ENCODE results near the gene TMEM139.
A peak's percentile ranks its signal among the peaks of the same experiment; 100 is the strongest.
"Not testable (repeated sequence)": the region's sequence is repeated elsewhere in the genome, so short reads cannot be mapped to it uniquely, and the experiment has no call there.

The TMEM139 gene

DNA sequence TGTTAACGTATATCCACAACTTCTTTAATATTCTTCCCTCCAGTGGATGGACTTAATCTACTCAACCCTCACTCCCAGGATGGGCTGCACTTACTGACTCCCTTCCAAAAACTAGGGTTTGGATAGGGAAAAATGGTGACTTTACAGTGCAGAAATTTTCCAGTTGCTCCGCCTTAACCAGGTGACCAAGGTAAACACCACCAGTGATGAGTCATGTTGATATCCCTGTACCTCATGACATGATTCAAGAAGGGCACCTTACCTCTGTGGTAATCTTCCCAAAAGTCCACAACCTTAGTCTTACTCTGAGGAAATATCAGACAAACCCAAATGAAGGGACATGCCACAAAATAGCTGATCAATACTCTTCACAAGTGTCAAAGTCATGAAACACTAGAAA is 25.0 kb upstream of the TMEM139 start:
- DNase-seq = no peak

DNA sequence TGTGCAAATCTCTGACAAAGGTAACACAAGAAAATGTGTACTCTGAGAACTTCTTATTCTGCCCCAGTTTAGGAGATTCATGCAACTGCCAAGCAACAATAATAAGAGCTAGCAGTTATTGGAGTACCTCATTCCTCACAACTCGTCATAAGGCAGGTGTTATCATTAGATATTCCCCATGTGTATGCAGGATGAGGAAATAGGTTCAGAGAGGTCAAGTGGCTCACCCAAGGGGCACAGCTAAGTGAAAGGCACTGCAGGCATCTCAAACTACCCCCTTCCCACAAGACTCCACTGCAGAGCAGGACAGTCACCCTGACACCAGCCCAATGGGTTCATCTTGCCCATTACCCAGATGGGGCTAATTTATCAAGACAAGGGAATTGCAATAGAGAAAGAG is 22.9 kb upstream of the TMEM139 start:
- DNase-seq = no peak

- peak; percentile 83 for DNase-seq
These were observed 21.2 kb upstream of the TMEM139 start, which contains the start of gene GSTK1 for GRCh38 chr7:143263266-143264195. GSTK1 (plus strand) TSS chr7:143263441; CDS start chr7:143263514, 73 bp downstream.

GRCh38 chr7:143264196-143264568 is 20.6 kb upstream of the TMEM139 start:
- not testable (repeated sequence) for DNase-seq

DNA sequence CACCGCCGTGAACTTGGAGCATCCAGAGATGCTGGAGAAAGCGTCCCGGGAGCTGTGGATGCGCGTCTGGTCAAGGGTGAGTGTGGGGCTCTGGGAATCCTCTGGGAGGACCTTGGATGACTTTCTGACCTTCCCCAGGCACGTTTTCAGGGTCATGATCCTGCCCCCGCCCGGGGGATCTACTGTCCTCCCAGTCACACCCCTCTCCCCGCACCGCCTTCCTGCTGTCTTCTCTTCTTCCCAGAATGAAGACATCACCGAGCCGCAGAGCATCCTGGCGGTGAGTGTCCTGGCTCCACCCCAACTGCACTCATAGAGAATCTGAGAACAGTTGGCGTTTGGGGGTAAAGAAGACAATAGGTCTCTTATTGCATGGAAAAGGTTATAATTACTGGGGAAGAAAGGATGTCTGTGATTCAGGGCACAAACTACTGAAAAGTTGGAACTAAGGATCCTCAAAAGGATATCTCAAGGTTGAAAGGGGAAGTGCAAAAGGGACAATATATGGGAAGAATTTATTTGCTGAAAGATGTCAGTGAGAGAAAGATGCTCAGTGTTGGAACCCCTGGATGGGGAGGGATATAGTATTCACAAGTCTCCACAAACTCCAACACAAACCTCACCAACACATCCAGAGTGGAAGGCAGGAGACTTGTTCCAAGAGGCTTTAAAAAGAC is 19.6 kb upstream of the TMEM139 start:
- DNase-seq = no peak

DNA sequence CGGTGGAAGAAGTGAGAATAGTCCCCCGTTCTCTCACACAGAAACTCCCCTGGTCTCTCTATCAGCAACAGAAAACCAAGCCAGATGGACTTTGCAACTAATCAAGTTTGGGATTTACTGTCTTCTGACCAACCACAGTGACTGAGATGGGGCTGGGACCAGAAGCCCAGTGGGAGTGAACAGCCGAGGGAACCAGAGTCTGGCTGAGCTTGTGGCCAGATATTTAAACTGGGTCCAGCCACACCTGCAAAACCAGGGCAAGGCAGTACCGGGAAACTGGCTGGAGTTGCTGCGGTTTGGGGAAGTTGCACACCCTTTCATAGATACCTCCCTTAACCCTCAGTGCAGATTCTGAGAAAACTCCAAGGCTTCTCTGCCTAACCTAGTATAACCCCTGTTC is 15.5 kb upstream of the TMEM139 start:
- no peak for DNase-seq

GRCh38 chr7:143271240-143271639 is 13.5 kb upstream of the TMEM139 start:
- no peak for DNase-seq

DNA sequence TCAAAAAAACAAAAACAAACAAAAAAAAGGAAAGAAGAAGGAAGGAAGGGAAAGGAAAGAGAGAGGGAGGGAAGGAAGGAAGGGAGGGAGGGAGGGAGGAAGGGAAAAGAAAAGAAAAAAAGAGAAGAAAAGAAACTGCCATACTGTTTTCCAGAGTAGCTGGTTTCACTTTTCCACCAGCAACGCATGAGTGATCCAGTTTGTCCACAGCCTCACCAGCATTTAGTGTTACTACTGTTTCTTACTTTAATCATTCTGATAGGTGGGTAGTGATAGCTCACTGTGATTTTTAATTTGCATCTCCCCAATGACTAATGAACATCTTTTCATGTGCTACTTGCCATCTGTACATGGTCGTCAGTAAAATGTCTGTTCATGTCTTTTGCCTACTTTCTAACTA is 11.9 kb upstream of the TMEM139 start:
- DNase-seq = no peak

- DNase-seq = no peak
These were observed 5.3 kb upstream of the TMEM139 start for GRCh38 chr7:143279186-143280098.

- DNase-seq = no peak
These were observed 4.6 kb upstream of the TMEM139 start for GRCh38 chr7:143280160-143280559.

GRCh38 chr7:143280566-143280965 is 4.2 kb upstream of the TMEM139 start:
- no peak for DNase-seq

DNA sequence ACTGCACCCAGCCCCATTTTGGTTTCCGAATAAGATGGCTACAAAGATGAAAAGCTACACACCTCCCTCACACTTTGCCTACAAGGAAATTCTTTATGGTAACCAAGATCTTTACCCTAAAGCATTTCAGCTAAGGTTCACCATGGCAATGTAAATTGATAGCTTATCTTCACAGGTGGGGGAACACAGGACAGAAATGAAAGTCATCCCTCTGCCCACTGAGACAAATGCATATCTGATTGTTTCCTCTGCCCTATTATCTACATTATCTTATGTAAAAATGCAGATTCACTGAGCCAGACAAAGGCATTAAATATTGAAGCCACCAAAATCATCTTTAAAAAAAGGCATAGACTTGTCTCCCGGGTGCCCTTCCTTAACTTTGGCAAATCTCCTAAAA is 3.2 kb upstream of the TMEM139 start:
- no peak for DNase-seq

GRCh38 chr7:143282124-143282523 is 2.6 kb upstream of the TMEM139 start:
- no peak for DNase-seq

GRCh38 chr7:143283381-143283780 is 1.4 kb upstream of the TMEM139 start:
- no peak for DNase-seq

GRCh38 chr7:143285470-143285778 is 666 bp downstream of the TMEM139 start:
- DNase-seq = no peak

DNA sequence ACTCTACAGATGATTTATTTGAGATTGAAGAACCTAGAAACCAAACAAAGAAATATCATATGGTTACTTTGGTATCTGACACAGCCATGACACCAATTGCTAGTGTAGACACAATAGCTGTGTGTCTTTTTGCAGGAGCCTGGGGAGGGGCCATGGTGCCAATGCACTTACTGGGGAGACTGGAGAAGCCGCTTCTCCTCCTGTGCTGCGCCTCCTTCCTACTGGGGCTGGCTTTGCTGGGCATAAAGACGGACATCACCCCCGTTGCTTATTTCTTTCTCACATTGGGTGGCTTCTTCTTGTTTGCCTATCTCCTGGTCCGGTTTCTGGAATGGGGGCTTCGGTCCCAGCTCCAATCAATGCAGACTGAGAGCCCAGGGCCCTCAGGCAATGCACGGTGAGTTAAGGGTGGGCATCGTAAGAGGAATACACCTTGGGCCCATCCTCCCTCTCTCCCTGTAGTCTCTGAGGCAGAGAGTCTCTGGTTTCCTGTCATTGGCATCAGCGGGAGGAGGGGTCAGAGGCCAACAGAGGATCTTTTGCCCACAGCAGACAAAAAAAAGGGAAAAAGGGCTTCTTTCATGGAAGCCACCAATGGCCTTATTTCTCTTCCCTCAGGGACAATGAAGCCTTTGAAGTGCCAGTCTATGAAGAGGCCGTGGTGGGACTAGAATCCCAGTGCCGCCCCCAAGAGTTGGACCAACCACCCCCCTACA is 1.2 kb downstream of the TMEM139 start:
- no peak for DNase-seq

DNA sequence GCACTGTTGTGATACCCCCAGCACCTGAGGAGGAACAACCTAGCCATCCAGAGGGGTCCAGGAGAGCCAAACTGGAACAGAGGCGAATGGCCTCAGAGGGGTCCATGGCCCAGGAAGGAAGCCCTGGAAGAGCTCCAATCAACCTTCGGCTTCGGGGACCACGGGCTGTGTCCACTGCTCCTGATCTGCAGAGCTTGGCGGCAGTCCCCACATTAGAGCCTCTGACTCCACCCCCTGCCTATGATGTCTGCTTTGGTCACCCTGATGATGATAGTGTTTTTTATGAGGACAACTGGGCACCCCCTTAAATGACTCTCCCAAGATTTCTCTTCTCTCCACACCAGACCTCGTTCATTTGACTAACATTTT is 1.7 kb downstream of the TMEM139 start:
- no peak for DNase-seq

DNA sequence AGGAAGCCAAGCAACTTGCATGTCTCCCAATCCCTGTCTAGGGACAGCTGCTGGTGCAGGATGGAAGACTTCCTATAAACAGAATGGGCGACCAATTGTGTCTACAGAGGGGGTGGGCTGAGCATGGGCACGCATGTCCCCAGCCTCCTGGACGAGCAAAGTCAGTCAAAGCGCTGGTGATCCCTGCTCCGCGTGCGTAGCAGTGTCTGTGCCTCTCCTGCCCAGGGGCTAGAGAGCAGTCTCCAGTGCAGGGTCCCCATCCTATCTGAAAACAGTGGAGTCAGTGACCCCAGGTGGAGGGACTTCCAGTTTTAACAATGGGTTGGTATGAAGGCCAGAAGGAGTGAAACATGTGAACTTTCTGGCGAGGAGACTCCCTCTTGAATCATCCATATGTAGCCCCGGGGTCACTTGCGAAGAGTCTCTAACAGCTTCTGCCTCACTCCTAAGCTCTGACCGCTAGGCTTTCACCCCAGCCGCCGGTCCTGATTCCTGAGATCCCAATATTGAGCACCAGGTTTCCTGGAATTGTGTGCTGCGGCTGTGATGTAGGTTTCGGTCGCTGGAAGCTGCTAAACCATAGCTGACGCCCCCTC is 2.7 kb downstream of the TMEM139 start:
- DNase-seq = no peak

GRCh38 chr7:143287935-143288826 is 3.4 kb downstream of the TMEM139 start, which contains the start of gene CASP2:
CASP2 (plus strand) TSS chr7:143288351; CDS start chr7:143288456, 105 bp downstream.
- peak; percentile 99 for DNase-seq

- DNase-seq = no peak
These were observed 4.1 kb downstream of the TMEM139 start for GRCh38 chr7:143288836-143289235.

GRCh38 chr7:143289421-143289820 is 4.7 kb downstream of the TMEM139 start:
- no peak for DNase-seq
